Epidermal melanocyte (primary cell): ENCODE measurements around the gene GDPD5.
A peak's percentile ranks its signal among the peaks of the same experiment; 100 is the strongest.

ENCODE experiments used
- DNase-seq: peaks from one replicate; pipeline ENCODE4 v3.0.0; 2011; ENCODE audit warnings: low spot score; ENCODE audit not compliant: insufficient read length

GDPD5 gene

DNA sequence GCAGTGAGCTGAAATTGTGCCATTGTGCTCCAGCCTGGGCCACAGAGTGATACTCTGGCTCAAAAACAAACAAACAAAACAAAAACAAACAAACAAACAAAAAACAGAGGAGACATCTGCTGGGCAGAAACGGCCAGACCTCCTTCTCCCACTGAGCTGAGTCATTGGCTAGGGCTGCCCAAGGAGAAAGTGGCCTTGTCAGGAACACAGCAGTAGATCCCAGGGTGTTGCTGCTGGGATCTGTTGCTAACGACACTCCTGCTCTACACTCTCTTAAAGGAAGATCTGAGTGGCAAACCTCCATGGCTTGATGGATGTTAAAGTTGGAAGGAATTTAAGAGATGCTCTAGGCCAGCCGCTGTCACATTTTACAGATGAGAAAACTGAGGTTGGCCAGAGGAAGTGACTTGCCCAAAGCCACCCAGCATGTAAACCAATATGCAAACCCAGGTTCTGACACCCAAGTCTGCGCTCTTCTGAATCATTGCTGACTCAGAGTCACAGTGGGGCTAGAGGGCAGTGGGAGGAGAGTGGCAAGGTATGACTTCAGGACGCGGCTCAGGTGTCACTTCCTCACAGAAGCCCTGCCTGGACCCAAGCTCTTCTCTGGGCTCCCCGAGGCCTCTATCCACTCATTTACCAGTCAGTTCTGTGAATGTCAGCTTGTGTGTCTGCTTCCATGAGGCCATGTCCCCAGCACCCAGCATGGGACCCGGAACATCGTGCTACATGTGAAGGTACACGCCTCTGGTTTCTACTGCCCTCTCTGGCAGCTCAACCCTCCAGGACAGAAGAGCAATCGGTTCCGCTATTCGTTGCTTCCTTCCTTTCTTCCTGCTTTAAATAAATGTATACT is 11.3 kb upstream of the GDPD5 start:
- DNase-seq, result no peak

DNA sequence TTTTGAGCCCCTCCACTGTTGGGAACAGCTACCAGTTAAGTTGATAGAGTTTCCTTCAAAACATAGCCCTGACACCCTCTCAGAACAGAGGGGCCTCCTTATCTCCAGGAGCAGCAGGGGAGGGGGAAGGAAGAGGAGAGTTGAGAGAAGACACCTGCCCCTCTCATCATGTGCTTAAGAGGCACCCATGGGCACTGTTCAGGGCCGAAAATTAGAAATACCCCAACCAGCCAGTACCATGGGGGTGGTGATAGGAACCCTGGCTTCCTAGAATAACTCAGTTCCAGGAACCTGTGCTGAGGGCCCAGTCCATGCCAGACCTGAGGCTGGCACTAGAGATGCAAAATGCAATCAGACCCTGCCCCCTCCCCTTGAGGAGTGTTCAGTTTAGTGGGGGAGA is 9.3 kb upstream of the GDPD5 start:
- DNase-seq, result no peak

DNA sequence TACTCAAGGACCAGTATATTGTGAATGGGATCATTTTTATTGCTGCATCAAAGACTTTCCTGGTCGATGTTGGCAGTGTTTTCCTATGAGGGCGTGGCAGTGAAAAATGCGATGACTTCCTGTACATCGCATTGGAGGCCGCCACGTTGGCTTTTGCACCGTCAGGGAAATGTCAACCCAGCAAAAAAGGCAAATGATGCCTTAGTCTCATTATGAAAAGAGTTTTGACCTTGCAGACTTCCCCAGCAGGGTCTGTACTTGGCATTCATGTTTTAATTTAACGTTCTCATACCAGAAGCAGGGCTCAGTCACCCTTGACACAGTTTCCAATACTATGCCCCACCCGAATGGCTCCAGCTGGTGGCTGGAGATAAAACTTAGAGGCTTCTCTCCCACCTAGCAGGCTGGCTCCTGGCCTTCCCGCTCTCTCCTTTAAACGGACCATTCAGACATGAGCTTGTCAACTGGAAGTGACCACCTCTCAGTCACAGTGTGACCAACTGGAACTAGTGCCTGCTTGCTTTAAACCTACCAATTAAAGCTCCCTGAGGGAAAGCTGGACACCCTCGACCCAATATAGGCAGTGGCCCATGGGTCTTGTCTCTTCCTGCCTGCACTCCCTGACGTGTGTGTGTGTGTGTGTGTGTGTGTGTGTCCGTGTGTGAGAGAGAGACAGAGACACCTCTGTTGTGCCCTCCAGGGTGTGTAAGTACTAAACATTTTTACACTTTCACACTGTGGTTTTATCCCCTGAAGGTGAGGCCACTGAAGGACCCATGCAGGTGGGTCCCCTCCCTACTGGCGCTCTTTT is 8.7 kb upstream of the GDPD5 start:
- DNase-seq, result no peak

DNA sequence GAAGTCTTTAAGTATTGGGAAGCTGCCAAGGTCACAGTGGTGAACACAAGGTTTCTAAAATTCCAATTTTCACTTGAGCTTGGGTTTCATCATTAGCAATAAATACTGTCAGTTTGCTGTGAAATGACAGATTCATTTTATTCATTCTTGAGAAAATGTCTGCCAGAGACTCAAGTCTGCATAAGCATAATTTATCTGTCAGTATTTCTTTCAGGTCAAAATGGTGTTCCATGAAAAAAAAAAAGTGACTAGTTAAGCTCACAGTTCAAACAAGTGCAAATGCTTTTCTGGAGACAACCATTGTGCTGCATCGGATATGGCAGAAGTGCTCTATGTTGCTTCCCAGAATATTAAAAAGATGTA is 8.1 kb upstream of the GDPD5 start:
- DNase-seq, result no peak

DNA sequence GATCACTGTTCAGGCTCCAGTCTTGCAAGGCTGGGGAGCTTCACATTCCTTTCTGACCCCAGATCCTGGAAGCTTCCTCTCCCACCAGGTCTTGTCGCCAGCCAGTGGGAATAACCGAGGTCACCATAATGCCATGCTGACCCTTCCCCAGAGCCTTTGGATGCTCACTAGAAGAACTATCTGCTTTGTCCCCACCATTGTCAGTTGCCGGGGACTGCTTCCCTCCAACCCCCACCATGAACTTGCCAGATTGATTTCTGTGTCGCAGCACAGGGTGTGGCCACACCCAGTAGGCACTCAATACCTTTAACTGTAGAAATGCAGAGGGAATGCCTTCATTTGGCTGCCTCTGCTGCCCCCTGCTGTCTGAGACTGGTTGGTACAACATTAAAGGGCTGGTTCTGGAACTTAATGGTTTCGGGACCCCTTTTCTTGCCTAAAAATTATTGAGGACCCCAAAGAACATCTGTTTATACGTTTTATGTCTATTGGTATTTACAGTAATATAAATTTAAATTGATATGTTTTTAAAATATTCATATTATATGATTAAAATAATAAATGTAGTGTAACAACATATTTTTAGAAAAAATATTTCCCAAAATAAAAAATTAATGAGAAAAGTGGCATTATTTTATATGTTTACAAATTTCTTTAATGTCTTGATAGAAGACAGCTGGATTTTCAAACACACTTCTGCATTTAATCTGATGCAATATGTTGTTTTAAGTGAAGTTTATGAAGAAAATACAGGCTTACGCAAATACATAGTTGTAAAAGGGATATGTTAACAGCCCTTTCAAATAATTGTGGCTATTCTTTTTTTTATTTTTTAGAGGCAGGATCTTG is 6.7 kb upstream of the GDPD5 start:
- DNase-seq, result peak; percentile 43

DNA sequence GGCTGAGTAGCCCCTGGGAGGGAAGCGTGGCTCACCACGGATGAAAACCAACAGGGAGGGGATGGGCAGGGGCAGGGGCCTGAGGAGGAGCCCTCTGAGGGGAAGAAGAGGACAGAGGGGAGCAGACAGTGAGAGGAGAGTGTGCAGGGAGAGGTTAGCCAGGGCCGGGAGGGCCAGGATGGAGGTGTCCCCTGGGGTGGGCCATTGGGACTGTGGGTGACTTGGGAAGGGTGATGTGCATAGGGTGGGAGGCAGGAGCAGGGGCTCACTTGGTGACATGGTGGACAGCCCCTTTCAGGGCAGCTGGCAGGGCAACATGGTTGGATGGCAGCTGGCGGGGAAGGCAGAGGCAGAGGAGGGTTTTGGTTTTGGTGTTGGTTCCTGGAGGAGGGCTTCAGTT is 5.6 kb upstream of the GDPD5 start:
- no peak for DNase-seq

DNA sequence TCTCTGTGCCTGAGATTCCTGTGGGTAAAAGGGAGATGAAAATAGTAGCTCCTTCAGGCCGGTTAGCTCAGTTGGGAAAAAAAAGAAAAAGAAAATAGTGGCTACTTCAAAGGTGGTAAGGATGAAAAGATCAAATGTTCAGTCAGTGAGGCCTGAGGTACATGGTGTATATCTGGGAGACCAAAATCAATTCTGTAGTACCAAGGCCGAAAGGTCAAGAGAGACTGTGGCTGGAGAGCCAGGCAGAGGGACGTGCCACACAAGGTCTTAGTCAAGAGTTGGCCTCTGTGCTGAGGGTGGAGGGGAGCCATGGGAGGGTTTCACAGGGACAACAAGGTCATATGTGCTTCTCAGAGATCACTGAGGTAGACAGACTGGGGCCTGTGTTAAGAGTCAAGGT is 4.8 kb upstream of the GDPD5 start:
- no peak for DNase-seq

DNA sequence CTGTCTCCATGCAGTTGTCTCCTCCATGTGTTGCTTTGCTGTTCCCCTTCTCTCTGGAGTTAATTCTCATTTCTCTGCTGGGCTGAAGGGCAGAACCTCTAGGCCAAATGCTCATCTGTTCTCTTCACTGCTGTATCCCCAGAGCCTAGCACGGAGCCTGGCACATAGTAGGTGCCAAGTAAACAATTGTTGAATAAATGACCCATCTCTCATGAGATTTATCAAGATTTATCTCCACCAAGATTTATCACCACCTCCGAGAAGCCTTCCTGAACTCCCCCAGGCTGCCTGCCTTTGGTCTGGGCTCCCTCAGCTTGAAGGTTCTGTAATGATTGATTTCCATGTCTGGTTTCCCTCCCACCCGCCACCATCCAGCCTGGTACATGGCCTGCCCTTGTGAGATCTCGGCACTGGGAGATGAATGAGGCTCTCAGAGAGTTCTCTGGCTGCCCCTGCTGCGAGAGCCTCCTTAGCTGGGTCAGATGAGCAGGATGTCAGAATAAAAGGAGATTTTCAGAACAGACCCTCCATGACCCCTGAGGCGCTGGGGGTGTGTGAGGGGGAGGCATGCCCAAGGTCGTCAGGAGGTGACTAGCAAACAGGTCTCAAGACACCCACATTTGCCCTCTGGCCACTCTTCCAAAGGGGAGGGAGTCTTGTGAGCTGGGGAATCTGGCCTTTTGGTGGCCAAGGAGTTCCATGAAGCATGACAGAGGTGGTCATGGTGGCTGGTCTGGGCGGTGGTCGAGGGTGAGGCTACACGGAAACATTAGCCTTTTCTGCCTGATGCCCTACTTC is 2.4 kb upstream of the GDPD5 start:
- DNase-seq, result peak; percentile 58

DNA sequence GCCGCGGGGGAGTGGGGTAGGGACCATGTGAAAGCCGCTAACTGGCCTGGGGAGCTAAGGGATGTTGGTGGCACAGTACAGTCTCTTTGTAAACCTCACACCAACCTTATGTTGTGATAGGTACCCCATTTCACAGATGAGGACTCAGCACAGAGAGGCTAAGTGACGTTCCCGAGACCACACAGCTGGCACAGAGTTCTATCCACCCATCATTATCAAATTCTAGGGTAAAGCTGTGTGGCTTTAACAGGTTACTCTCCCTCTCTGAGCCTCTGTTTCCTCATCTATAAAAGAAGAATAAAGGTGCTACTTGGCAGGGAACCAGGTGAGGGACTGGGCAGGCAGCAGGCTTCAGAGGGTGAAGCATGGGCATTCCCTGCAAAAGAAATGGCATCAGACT is 1.4 kb upstream of the GDPD5 start:
- DNase-seq, result no peak

DNA sequence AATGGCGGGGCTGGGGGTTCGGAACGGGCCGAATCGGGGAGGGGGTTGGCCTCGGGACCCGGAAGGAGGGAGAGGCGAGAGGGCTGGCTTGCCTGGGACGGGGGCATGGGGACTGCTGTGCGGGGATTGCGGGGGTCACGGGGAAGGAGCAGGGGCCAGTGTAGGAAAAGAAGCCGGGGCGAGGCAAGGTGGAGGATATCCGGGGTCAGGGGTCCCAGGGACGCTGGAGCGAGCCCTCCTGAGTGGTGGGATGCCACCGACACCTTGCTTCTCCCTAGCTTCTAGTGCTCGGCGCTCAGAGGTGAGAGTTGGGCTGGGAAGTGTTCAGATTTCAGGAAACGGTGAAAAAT is 426 bp upstream of the GDPD5 start:
- DNase-seq, result no peak

DNA sequence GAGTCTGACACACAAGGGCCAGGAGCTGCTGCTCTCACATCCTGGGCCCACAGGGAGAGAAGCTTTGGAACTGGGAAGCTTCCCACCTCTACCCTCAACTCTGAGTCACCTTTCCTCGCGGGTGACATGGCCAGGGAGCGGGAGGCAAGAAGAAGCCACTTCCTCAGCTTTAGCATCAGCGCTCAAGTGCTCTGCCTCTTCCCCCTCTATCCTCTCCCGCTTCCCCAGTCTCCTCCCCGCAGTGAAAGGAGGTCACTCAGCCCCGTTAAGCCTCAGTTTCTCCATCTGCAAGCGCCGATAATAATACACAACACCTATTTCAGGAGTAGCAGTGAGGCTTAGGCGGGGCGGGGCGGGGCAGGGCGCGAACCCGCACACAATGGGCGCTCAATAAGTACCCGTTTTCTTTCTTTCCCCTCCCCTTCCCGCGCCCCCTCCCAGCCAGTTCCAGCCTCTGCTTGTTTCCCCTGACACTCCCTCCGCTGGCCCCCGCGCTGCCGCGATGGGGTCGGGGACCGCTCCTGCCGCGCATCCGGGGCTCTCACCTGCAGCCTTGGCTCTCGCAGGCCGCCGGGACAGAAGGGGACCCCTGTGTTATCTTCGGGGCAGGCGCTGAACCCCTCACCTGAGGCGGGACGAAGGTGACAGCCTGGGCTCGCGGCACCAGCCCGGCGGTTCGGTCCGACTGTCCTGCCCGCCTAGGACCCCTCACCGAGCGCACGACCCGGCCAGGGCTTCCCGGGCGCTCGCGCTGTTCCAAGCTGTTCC is 892 bp downstream of the GDPD5 start:
- no peak for DNase-seq

DNA sequence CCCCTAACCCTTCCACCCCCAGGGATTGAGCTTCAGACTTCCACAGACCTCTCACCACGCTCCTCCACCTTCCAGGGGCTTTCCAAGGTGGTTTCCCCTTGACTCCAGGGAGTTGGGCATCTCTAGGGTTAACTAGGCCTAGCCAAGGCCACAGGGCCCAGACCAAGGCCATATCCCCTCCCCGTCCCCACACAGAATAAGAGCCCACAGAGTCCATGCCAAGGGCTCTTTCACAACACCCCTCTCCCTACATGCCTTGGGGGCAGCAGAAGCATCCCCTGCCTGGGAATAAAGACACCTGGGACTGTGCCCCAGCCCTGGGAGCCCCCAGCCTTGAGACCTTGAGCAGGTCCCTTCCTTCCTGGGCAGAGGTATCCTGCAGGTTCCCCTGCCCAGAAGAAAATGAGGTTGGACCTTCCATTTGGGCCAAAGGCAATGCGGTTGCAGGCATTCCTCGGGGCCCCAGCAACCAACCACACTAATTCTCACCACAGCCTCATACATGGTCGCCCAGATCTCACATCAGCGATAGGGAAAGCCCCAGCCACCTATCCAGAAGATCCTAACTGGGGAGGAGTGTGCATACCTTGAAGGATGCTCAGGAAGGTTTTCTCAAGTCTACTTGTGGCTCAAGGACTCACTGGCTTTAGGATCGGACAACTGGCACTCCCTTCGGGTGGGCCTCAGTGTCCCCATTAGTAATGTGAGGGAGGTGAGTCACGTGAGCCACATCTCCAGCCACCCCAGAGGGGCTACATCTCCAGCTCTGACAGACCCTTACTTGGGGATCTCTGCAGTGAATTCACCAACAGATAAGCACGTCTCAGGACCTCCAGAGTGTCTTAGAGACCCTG is 1.7 kb downstream of the GDPD5 start:
- DNase-seq, result no peak

DNA sequence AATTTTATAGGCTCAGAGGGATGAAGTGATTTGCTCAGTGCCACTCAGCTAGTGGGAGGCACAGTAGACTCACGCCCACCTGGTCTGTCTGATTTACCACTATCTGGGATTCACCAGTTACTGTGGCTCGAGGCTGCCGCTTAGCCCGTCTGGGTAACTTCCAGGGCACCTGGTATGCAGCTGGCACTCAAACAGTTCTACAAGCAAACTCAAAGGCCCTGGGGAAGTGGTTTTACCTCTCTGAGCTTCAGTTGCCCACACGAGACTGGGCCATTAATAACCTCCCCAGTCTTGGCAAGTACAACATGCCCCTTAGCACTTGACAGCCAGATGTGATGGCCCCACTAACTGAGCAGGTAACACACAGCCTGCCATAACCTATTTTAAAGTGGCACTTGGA is 2.6 kb downstream of the GDPD5 start:
- no peak for DNase-seq

DNA sequence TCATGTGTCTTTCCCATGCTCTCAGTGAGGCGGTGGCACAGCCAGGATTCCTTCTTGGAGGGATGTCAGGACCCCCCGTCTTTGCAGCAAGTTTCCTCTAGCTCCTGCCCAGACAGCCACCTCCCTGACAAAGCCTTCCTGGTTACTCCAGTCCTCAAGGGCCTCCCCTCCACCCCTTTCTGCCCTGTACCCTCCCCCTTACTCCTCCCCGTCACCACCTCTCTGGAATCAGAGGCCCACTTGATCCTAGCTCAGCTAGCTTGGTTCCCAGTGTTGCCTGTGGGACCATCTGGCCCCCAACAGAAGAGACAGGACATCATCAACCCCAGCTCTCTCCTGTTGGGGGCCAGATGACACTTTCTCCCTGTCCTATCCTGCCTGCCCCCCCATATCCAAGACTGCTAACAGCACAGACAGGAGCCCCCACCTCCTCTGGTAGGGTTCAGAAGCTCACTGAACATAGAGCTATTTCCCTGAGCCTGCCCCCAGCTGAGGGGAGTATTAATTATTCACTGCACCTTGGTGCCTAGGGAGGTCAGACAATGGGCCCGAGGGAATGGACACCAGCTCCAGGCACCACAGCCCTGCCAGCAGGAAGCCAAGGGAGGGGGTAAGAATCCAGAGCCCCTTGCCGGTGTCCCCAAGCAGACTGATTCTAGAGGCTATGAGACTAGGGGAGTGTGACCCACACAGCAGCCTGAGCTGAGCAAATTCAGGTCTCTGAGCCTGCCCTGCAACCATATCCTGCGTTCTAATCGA is 3.3 kb downstream of the GDPD5 start:
- no peak for DNase-seq

DNA sequence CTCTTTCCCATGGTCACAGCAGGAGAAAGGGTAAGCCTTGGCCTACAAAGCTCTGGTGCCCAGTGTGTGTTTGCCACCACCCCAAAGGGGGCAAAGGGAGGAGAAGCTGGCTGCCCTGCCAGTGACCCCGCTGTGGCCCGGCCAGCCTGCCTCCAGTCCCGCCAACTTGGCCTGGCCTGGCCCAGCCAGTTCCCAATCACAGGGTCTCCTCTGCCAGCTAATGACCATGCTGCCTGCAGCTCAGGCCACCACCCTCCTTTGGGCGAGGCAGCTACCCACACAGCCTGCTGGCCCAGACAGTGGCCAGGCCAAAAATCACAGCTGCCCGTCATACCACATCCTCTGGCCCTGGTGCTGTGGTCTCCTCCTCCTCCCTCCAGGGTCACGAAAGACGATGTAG is 5.1 kb downstream of the GDPD5 start:
- DNase-seq, result no peak

DNA sequence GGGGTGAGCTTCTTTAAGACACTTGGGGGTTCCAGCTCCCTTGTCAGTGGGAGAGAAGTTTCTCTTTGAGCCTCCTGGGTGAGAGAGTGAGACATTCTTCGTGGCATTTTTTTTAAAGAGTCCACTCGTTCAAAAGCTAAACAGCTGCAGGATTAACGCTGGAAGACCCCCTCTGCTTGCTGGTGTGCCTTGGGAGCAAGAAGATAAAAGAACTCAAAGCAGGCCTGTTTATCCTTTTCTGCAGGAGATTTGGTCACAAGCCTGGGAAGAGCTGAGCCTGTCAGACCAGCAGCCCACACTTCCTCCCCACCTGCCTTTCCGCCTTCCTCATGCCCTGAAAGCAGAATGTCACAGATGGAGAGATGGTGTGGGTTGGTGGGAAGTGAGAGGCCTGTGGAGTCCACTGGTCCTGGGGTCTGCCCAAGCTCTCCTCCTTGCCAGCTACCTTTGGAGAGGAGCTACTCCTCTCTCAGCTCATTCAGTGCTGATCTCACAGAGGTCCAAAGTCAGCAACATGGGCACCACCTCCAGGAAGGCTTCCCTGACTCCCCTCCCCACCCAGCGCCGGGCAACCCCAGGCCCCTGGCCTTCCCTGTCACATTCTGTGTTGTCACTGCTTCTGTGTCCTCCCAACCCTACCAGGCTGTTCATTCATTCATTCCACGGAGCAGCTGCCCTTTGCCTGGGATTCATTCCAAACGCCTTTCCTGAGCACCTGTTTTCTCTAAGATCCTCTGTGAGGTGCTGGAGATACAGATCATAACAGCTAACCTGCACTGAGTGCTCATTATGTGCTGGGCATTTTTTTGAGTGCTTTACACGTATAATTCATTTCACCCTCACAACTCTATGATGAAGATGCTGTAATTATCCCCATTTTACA is 6.7 kb downstream of the GDPD5 start:
- DNase-seq, result no peak

DNA sequence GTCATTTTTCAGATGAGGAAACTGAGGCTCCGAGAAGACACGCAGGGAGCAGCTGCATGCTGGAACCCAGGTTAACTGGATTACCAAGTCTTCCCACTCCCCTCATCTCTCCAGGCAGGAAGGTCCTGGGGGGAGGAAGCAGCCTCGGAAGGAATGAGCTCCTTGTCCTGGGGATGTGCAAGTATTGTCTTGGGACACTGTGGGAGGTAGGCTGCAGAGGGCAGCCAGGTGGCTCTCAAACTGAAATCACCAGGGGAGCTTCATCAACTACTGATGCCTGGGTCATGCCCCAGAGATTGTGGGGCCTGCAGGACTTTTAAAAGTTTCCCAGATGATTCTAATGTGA is 7.6 kb downstream of the GDPD5 start:
- DNase-seq, result no peak

DNA sequence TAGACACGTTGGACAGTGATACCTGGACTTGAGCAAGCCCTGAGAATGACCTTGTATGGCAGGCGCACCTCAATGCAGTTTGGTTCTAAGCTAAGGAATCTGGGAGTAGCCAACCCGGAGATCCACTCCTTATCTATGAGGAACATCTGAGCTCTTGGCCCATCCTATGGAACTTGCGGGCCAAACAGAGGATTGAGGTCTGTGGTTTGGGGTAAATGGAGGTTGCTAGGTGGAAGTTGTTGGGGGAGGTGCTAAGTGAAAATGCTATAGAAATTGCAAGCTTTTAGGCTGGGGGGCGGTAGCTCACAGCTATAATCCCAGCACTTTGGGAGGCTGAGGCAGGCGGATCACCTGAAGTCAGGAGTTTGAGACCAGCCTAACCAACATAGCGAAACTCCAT is 8.9 kb downstream of the GDPD5 start:
- no peak for DNase-seq
